ENCODE results near the gene SFXN2.

The SFXN2 gene

GRCh38 chr10:102764470-102765161, 50.2 kb downstream of the SFXN2 start:
- H3K9me3 ChIP-seq, result no peaks in the 10 kb centered on the region
- no peaks in the 10 kb centered on the region for H3K36me3 ChIP-seq
- H3K4me3 ChIP-seq (ENCODE audit: low read depth, low read length), result no peak overlapping the region
- H3K4me1 ChIP-seq, result no peaks in the 10 kb centered on the region; the same call in 1 of the 2 replicates
- TF ChIP-seq CTCF (IDR thresholded peaks at IDR 0.05; ENCODE audit: low read depth, low read length), result no peak
- H3K27me3 ChIP-seq, result no peaks in the 10 kb centered on the region
- no peak for DNase-seq

GRCh38 chr10:102765336-102765735, 50.9 kb downstream of the SFXN2 start:
- DNase-seq, result no peak
- Histone ChIP-seq H3K4me3 (ENCODE audit: low read depth, low read length) (no peak overlapping the region), H3K27me3 (no peaks in the 10 kb centered on the region), H3K9me3 (no peaks in the 10 kb centered on the region), H3K4me1 (peaks cover under 1% of the 10 kb centered on the region), H3K36me3 (no peaks in the 10 kb centered on the region)
- TF ChIP-seq CTCF (IDR thresholded peaks at IDR 0.05; ENCODE audit: low read depth, low read length), result no peak

- H3K9me3 ChIP-seq, result no peaks in the 10 kb centered on the region
- H3K27me3 ChIP-seq, result no peaks in the 10 kb centered on the region
- H3K4me3 ChIP-seq (ENCODE audit: low read depth, low read length), result no peak overlapping the region
- no peak for TF ChIP-seq CTCF (IDR thresholded peaks at IDR 0.05; ENCODE audit: low read depth, low read length)
- no peak for DNase-seq
- H3K36me3 ChIP-seq, result no peaks in the 10 kb centered on the region
- H3K4me1 ChIP-seq, result peaks cover 6% of the 10 kb centered on the region
Measured at GRCh38 chr10:102767428-102768160, 53.2 kb downstream of the SFXN2 start.

GRCh38 chr10:102769375-102770107, 55.1 kb downstream of the SFXN2 start:
- no peak for DNase-seq
- Histone ChIP-seq H3K36me3 (no peaks in the 10 kb centered on the region), H3K4me1 (peaks cover 6% of the 10 kb centered on the region; the same call in 1 of the 2 replicates), H3K27me3 (no peaks in the 10 kb centered on the region), H3K4me3 (ENCODE audit: low read depth, low read length) (no peak overlapping the region), H3K9me3 (no peaks in the 10 kb centered on the region)
- no peak for TF ChIP-seq CTCF (IDR thresholded peaks at IDR 0.05; ENCODE audit: low read depth, low read length)

- H3K4me1 ChIP-seq, result peaks cover 6% of the 10 kb centered on the region; the same call in 1 of the 2 replicates
Measured at GRCh38 chr10:102770108-102770482, 55.7 kb downstream of the SFXN2 start.

More at GRCh38 chr10:102770108-102770482, 55.7 kb downstream of the SFXN2 start:
- no peak for DNase-seq
- TF ChIP-seq CTCF (IDR thresholded peaks at IDR 0.05; ENCODE audit: low read depth, low read length), result no peak
- Histone ChIP-seq H3K36me3 (no peaks in the 10 kb centered on the region), H3K4me3 (ENCODE audit: low read depth, low read length) (no peak overlapping the region), H3K9me3 (no peaks in the 10 kb centered on the region), H3K27me3 (no peaks in the 10 kb centered on the region)

Data from BE2C (cell line).